Effector memory CD4-positive, alpha-beta T cell (primary cell): ENCODE data around the gene EVI5.

Experiments
- DNase-seq, 3 donors: peaks; one replicate each; pipeline ENCODE4 v3.0.0-alpha.2; 2020
- H3K27ac ChIP-seq: 2 replicates; pipeline ENCODE4 v1.7.0; 2013; ENCODE audit warnings: mild to moderate bottlenecking, low read length, moderate library complexity; ENCODE audit not compliant: insufficient read depth, poor library complexity, severe bottlenecking
- H3K27me3 ChIP-seq: replicated peaks from 2 replicates; pipeline ENCODE4 v1.7.0; 2013; ENCODE audit warnings: mild to moderate bottlenecking, low read length; ENCODE audit not compliant: insufficient read depth, control insufficient read depth, poor library complexity, severe bottlenecking
- H3K36me3 ChIP-seq: 2 replicates; pipeline ENCODE4 v1.7.0; 2013; ENCODE audit warnings: mild to moderate bottlenecking, low read length, moderate library complexity; ENCODE audit not compliant: control insufficient read depth, insufficient read depth
- H3K4me1 ChIP-seq: 2 replicates; pipeline ENCODE4 v1.7.0; 2013; ENCODE audit warnings: low read length, mild to moderate bottlenecking; ENCODE audit not compliant: control insufficient read depth, insufficient read depth, poor library complexity, severe bottlenecking
- H3K4me3 ChIP-seq: 2 replicates; pipeline ENCODE4 v1.7.0; 2013; ENCODE audit warnings: low read length, low read depth, mild to moderate bottlenecking; ENCODE audit not compliant: insufficient read depth, poor library complexity, severe bottlenecking
- H3K9me3 ChIP-seq: 2 replicates; pipeline ENCODE4 v1.7.0; 2013; ENCODE audit warnings: mild to moderate bottlenecking, low read length, moderate library complexity; ENCODE audit not compliant: control insufficient read depth

The EVI5 gene

GRCh38 chr1:92470216-92470615 lies 314.7 kb downstream of the EVI5 start:
- Histone ChIP-seq H3K27ac (no peak overlapping the region), H3K4me1 (peaks cover 7% of the 10 kb centered on the region), H3K9me3 (no peaks in the 10 kb centered on the region), H3K27me3 (no peaks in the 10 kb centered on the region), H3K4me3 (no peak overlapping the region), H3K36me3 (no peaks in the 10 kb centered on the region)
- DNase-seq, result no peak

- no peak for DNase-seq
- no peak overlapping the region for H3K27ac ChIP-seq
- H3K27me3 ChIP-seq, result no peaks in the 10 kb centered on the region
- peaks cover 5% of the 10 kb centered on the region for H3K4me1 ChIP-seq
- H3K4me3 ChIP-seq, result no peak overlapping the region
- H3K9me3 ChIP-seq, result no peaks in the 10 kb centered on the region
- no peaks in the 10 kb centered on the region for H3K36me3 ChIP-seq
Measured at GRCh38 chr1:92466683-92467352, 318.1 kb downstream of the EVI5 start.

- Histone ChIP-seq H3K27me3 (no peaks in the 10 kb centered on the region), H3K9me3 (no peaks in the 10 kb centered on the region), H3K27ac (no peak overlapping the region), H3K4me1 (peaks cover 5% of the 10 kb centered on the region), H3K4me3 (no peak overlapping the region), H3K36me3 (no peaks in the 10 kb centered on the region)
- no peak for DNase-seq
Measured at GRCh38 chr1:92465256-92465647, 319.7 kb downstream of the EVI5 start.

DNA sequence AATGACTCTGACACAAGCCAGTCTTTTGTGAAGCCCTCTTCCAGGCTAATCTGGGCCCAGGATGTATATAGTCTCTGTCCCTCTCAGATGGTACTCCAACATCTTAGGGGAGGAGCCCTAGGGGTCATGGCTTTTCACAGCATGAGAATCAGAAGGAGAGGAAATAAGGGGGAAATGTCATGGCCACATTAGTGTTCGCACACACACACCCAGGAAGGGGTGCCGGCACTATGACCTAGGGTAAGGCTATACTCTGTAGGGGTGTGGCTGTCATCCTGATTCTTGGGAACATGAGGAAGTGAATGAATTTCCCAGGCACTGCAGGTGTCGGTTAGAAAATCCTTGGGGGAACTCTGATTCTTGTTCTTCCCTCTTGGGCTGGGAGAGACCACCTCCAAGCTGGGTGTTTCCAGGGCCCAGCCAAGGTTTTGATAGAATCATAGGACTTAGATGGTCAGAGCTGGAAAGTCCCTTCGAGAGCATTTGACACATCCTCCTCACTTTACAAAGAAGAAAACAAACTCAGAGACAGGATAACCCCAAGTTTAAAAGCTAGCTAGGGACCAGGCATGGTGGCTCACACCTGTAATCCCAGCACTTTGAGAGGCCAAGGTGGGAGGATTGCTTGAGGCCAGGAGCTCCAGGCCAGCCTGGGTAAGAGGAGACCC lies 320.2 kb downstream of the EVI5 start:
- DNase-seq, result no peak
- no peaks in the 10 kb centered on the region for H3K9me3 ChIP-seq
- no peak overlapping the region for H3K27ac ChIP-seq
- H3K4me3 ChIP-seq, result no peak overlapping the region
- no peaks in the 10 kb centered on the region for H3K36me3 ChIP-seq
- H3K27me3 ChIP-seq, result no peaks in the 10 kb centered on the region
- peaks cover 10% of the 10 kb centered on the region for H3K4me1 ChIP-seq

DNA sequence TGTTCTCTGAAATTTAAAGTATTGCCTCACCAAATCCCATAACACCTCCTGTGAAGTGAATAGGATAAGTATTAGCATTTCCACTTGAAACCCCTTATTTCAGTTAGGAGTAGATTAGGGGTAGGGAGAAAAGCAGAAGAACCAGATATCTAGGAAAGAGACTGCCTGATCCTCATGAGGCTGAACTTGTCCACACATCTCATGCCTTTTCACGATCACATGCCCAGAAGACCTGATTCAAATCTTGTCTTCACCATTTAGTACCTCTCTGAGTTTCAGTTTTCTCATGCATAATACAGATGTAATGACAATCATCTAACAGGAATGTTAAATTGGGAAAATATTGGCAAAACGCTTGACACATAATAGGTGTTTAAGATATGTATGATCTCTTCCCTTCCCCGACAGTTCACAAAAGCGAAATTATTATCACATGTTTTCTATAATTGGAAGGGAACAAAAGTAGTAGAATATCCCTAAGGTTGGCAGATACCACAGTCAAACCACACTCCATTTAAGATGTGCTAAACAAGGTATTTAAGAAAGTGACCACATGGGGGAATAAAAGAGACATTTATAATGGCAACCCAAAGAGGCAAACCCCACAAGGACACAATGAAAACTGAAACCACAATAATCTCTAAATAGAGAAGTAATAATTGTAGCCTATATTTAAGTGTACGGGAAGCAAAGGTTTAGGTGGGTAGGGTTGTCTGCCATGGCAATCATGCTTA lies 323.4 kb downstream of the EVI5 start:
- H3K4me3 ChIP-seq, result no peak overlapping the region
- no peak overlapping the region for H3K27ac ChIP-seq
- no peak for DNase-seq
- H3K4me1 ChIP-seq, result peaks cover 10% of the 10 kb centered on the region
- H3K36me3 ChIP-seq, result no peaks in the 10 kb centered on the region
- H3K27me3 ChIP-seq, result no peaks in the 10 kb centered on the region
- no peaks in the 10 kb centered on the region for H3K9me3 ChIP-seq

GRCh38 chr1:92459871-92460320 lies 325.0 kb downstream of the EVI5 start:
- H3K27ac ChIP-seq, result no peak overlapping the region
- no peaks in the 10 kb centered on the region for H3K9me3 ChIP-seq
- H3K4me1 ChIP-seq, result peaks cover 10% of the 10 kb centered on the region
- DNase-seq, result no peak
- no peaks in the 10 kb centered on the region for H3K27me3 ChIP-seq
- no peak overlapping the region for H3K4me3 ChIP-seq
- H3K36me3 ChIP-seq, result no peaks in the 10 kb centered on the region
